ENCODE data around the gene MAGI2. TPM values are rescaled to one million over a fixed set of nuclear protein-coding genes. Genes with fewer than 3 reads are reported as not detected.

MAGI2 gene
- total and polyA plus RNA-seq, 9 donors: 7.1 to 20.4 (median 18.7) TPM

DNA sequence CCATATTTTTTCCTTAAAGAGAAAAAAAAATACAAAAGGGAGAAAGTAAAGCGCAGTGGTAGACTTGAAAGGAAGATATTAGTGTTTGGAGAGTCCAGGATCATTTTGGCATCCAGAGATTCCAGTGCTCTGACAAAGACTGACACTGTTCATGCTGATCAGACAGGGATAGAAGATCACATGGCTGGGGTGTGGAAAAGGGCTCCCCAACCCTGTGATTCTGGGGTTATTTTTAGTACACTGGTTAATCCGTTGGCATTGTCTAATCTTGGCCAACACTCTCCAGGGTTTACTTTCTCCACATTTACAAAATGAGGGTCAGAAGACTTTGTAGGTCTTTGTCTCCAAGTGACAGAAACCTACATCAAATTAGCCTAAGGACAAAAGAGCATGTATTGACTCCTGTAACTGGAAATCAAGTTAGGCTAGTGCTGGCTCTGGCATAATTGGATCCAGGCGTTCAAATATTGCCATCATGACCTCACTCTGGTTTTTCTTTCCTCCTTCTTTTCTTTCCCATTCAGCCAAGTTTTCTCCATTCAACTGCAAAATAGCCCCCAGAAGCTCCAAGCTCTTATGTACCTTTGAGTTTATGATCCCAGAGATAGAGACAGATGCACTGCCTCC, 1473.3 kb downstream of the MAGI2 start:
- no peak for DNase-seq
- WGBS, 3 donors: 63 to 85% (median 85%) methylated on average over 3 of the region's 3 CpGs
- TF ChIP-seq, protein P1, sequence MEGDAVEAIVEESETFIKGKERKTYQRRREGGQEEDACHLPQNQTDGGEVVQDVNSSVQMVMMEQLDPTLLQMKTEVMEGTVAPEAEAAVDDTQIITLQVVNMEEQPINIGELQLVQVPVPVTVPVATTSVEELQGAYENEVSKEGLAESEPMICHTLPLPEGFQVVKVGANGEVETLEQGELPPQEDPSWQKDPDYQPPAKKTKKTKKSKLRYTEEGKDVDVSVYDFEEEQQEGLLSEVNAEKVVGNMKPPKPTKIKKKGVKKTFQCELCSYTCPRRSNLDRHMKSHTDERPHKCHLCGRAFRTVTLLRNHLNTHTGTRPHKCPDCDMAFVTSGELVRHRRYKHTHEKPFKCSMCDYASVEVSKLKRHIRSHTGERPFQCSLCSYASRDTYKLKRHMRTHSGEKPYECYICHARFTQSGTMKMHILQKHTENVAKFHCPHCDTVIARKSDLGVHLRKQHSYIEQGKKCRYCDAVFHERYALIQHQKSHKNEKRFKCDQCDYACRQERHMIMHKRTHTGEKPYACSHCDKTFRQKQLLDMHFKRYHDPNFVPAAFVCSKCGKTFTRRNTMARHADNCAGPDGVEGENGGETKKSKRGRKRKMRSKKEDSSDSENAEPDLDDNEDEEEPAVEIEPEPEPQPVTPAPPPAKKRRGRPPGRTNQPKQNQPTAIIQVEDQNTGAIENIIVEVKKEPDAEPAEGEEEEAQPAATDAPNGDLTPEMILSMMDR (IDR thresholded peaks at IDR 0.05): no peak
- no peak for TF ChIP-seq EP300 (IDR thresholded peaks at IDR 0.05)
- TF ChIP-seq POLR2A (IDR thresholded peaks at IDR 0.05): no peak

DNA sequence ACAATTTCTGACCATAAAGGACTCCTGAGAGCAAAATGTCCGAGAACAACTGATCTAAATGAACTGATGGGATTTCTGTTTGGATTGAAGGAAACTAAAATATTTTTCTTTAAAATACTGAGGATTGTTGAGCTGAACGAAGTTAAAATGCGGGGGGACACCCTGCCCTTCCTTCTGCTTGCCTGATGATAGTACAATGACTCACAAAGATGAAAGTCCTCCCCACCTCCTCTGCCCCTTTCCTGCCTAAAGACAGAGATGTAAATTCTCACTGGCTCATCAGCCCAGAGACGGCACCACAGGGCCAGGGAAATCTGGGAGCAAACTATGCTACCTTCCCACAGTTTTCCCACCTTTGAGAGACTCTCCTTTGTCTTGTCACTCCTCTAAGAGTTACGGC, 1474.2 kb downstream of the MAGI2 start:
- 40 to 70% (median 59%) methylated on average over 5 of the region's 5 CpGs for WGBS, 3 donors
- no peak for TF ChIP-seq POLR2A (IDR thresholded peaks at IDR 0.05)
- TF ChIP-seq, protein P1 (IDR thresholded peaks at IDR 0.05): no peak
- no peak for TF ChIP-seq EP300 (IDR thresholded peaks at IDR 0.05)
- intact Hi-C loops (cut with DNase I): no loop called here
- Histone ChIP-seq H3K4me1 (ENCODE audit: insufficient read depth) (no peaks in the 10 kb centered on the region), H3K27me3 (no peaks in the 10 kb centered on the region), H3K4me3 (no peak overlapping the region), H3K36me3 (no peaks in the 10 kb centered on the region), H3K9me3 (no peaks in the 10 kb centered on the region), H3K27ac (no peak overlapping the region)
- no peak for DNase-seq

More for the DNA sequence above, 1473.3 kb downstream of the MAGI2 start:
- Histone ChIP-seq H3K9me3 (no peaks in the 10 kb centered on the region), H3K27ac (no peak overlapping the region), H3K27me3 (no peaks in the 10 kb centered on the region), H3K4me1 (ENCODE audit: insufficient read depth) (no peaks in the 10 kb centered on the region), H3K4me3 (no peak overlapping the region), H3K36me3 (no peaks in the 10 kb centered on the region)
- intact Hi-C loops (cut with DNase I): no loop called here

DNA sequence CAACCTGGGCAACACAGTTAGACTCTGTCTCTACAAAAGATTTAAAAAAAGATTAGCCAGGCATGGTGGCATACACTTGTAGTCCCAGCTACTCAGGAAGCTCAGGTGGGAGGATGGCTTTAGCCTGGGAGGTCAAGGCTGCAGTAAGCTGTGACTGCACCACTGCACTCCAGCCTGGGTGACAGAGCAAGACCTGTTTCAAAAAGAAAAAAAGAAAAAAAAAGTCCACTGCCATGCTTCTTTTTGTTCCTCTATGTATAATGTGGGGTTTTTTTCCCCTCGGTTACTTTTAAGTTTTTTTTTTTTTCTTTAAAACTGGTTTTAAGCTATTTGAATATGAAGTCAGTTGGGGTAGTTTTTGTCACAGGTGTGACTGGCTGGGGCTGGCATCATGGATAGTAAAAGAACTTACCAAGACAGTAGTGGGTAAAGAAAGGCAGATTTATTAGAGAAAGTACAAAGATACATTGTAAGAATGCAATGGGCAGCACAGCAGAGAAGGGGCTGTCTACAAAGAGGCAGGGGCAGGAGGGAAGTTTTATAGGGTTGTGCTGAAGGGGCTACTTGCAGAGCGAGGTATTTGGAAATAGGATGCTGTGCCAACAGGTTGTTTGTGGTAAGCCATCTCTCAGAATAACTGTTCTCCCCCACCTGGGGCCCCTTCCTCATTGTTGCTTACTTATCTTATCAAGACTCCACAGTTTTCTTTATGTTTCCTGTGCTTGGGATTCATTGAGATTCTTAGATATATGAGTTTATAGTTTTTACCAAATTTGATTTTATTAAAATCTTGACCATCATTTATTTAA, 1477.6 kb downstream of the MAGI2 start:
- WGBS, 3 donors: 80 to 93% (median 85%) methylated on average over 2 of the region's 2 CpGs
- Histone ChIP-seq H3K4me3 (no peak overlapping the region), H3K27me3 (no peaks in the 10 kb centered on the region), H3K27ac (no peak overlapping the region), H3K36me3 (no peaks in the 10 kb centered on the region), H3K4me1 (ENCODE audit: insufficient read depth) (no peaks in the 10 kb centered on the region), H3K9me3 (no peaks in the 10 kb centered on the region)
- TF ChIP-seq EP300 (IDR thresholded peaks at IDR 0.05): no peak
- TF ChIP-seq, protein P1 (IDR thresholded peaks at IDR 0.05): no peak
- TF ChIP-seq POLR2A (IDR thresholded peaks at IDR 0.05): no peak
- intact Hi-C loops (cut with DNase I): no loop called here
- no peak for DNase-seq

DNA sequence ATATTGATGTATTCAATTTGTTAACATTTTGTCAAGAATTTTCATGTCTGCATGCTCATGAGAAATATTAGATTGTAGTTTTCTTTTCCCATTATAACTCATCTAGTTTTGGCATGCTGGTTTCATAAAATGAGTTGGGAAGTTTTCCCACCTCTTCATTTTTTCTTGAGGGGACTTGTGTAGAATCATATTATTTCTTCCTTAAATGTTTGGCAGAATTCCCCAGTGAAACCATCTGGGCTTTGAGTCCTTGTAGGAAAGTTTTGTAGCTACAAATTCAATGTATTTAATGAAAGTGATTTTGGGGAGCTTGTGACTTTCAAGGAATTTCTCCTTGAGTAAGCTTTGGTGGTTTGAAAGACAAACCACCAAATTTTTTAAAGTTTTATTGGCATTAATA, 1481.7 kb downstream of the MAGI2 start:
- no peaks in the 10 kb centered on the region for H3K4me1 ChIP-seq (ENCODE audit: insufficient read depth)
- TF ChIP-seq POLR2A (IDR thresholded peaks at IDR 0.05): no peak
- TF ChIP-seq, protein P1 (IDR thresholded peaks at IDR 0.05): no peak
- no peak for TF ChIP-seq EP300 (IDR thresholded peaks at IDR 0.05)

More for the DNA sequence above, 1481.7 kb downstream of the MAGI2 start:
- Histone ChIP-seq H3K27me3 (no peaks in the 10 kb centered on the region), H3K36me3 (no peaks in the 10 kb centered on the region), H3K27ac (no peak overlapping the region), H3K9me3 (no peaks in the 10 kb centered on the region), H3K4me3 (no peak overlapping the region)
- DNase-seq: no peak
- intact Hi-C loops (cut with DNase I): no loop called here

Data from ovary (tissue), 9 donors.